Activated effector memory CD4-positive, alpha-beta T cell treated with Interleukin-2 at 50 U/mL for 16 hours (primary cell): ENCODE measurements around the gene SPSB2.
"Not testable (repeated sequence)": the region's sequence is repeated elsewhere in the genome, so short reads cannot be mapped to it uniquely, and the experiment has no call there.

Source experiments
- DNase-seq: peaks from one replicate; pipeline ENCODE4 v3.0.0-alpha.2; 2020

Gene SPSB2, protein sequence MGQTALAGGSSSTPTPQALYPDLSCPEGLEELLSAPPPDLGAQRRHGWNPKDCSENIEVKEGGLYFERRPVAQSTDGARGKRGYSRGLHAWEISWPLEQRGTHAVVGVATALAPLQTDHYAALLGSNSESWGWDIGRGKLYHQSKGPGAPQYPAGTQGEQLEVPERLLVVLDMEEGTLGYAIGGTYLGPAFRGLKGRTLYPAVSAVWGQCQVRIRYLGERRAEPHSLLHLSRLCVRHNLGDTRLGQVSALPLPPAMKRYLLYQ

DNA sequence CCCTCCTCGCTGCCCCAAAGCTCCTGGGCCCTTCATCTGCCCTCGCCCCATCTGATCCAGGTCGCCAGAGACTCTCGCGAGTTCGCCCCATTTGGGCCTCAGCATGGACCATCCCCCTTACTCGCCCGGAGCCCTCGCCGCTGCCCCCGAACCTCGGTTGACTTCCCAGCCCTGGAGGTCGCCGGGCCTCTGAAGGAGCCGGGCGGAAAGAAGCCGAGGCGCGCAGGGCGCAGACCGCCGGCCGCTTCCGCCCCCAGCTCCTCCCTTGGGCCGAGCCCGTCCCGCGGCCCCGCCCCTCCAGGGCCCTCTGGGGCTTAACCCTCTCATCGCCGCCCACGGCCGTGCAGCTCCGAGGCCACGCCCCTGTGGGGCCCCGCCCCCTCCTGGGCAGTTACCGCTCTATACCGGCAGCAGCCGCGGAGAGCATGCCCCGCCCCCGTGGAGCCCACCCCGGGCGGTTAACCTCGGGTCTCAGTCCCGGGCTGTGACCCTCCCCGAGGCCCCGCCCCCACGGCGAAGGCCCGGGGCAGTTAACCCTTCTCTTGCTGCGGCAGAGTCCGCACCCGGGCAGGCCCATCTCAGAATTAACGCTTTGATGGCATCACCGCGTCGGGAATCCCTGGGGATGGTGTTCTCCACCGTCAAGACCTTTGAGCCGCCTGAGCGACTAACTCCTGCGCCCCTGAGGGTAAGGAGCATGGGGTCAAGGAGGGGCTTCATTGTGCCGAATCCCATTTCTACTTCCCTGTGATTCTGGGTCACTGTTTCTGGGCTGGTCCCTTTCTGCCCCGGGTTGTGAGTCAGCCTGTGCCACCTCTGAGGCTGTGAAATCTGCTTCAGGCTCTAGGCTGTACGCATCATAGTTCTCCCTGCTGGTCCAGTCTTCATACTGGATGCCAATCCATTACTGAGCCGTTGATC is at the start of gene SPSB2:
Gene SPSB2 (minus strand): TSS at position 210 of the 921 bp plus-strand sequence. CDS start 402 bp downstream, outside the sequence.
- peak; percentile 99 for DNase-seq

DNA sequence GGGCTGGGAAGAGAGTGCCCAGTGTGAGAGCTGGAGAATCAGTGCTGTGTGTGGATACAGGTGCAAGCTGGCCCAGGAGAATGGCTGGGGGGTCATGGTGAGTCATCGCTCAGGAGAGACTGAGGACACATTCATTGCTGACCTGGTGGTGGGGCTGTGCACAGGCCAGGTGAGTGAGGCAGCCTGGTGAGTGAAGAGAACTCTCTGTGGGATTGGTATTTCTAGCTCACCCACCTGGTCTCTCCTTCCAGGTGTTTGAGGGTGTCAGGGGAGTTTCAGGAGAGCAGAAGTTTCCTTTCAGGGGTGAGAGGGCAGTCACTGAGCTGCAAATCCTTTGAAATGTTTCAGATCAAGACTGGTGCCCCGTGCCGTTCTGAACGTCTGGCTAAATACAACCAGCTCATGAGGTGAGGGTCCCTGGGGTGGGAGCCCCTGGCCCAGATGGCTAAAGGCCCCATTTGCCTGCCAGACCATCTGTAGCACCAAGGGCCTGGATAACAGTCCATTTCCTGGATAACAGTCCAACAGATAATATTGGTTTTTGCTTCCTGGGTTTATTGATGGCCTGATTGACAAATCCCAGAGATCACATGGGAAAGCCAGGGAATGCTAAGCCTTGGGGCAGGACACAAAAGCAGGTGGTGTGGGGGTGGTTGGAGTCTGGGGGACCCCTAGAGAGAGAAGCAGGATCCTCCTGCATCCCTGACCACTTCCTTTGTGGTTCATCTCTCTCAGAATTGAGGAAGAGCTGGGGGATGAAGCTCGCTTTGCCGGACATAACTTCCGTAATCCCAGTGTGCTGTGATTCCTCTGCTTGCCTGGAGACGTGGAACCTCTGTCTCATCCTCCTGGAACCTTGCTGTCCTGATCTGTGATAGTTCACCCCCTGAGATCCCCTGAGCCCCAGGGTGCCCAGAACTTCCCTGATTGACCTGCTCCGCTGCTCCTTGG is 49.2 kb upstream of the SPSB2 start:
- no peak for DNase-seq

GRCh38 chr12:6921539-6921938 is 48.4 kb upstream of the SPSB2 start:
- DNase-seq, result no peak

DNA sequence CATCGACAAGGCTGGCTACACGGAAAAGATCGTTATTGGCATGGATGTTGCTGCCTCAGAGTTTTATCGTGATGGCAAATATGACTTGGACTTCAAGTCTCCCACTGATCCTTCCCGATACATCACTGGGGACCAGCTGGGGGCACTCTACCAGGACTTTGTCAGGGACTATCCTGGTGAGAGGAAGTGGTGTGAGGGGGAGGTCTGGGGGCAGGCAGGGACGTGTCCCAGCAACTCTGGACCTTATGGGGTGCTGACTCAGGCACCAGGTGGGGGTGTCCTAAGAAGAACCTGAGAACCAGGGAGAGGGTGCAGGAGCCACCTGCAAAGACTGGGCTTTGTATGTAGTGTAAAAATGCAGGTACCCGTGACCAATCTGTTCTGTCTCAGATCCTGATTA is 46.5 kb upstream of the SPSB2 start:
- DNase-seq, result no peak

DNA sequence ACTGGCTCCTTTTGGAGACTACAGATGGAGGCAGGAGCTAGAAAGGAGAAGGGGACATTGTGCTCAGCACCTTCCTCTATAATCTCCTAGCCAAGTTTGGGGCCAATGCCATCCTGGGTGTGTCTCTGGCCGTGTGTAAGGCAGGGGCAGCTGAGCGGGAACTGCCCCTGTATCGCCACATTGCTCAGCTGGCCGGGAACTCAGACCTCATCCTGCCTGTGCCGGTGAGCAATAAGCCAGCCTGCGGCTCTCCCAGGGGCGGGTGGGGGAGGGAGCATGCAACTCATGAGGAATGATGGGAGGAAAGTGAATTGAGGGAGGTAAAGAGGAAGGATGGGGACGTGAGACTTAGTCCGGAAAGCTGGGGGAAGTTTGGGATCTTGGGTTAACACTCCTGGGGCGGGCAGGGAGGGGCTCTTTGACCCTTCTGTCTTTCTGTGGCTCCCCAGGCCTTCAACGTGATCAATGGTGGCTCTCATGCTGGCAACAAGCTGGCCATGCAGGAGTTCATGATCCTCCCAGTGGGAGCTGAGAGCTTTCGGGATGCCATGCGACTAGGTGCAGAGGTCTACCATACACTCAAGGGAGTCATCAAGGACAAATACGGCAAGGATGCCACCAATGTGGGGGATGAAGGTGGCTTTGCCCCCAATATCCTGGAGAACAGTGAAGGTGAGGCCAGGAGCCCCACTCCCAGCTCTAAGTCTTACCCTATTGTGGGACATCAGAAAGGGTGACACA is 44.6 kb upstream of the SPSB2 start:
- no peak for DNase-seq

DNA sequence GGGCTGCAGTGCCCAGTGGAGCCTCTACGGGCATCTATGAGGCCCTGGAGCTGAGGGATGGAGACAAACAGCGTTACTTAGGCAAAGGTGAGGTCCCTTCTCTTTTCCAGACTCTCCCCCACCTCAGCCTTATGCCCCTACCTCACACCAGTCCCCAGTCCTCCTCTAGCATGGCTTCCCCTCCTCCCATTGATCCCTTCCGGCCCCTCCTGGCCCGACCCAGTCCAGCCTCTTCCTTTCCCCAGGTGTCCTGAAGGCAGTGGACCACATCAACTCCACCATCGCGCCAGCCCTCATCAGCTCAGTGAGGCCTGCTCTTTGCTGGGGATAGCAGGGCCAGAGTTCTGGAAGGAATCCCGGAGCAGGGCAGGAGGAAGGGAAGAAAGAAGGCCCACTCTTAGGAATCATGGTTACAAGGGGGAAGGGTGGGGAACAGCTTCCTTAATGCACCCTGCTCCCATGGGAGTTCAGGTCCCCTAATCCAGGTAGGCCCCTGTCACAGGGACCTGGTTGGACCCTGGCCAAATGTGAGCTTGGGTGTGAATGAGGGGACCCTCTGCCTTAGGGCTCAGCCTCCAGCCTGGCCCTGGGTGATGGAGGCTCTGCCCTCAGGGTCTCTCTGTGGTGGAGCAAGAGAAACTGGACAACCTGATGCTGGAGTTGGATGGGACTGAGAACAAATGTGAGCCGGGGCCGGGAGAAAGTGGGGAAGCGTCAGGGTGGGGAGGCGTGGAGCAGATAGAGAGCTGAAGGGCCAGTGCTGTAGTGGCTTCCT is 43.5 kb upstream of the SPSB2 start:
- DNase-seq, result no peak

- DNase-seq, result no peak
Measured at GRCh38 chr12:6915789-6916285, 42.7 kb upstream of the SPSB2 start.

GRCh38 chr12:6914947-6915788 is 42.1 kb upstream of the SPSB2 start:
- no peak for DNase-seq

GRCh38 chr12:6914246-6914946 is 41.3 kb upstream of the SPSB2 start, which contains the start of gene ENO2:
Gene ENO2 (plus strand): TSS chr12:6914580. CDS start chr12:6915833, 1,253 bp downstream.
- DNase-seq, result peak; percentile 79

DNA sequence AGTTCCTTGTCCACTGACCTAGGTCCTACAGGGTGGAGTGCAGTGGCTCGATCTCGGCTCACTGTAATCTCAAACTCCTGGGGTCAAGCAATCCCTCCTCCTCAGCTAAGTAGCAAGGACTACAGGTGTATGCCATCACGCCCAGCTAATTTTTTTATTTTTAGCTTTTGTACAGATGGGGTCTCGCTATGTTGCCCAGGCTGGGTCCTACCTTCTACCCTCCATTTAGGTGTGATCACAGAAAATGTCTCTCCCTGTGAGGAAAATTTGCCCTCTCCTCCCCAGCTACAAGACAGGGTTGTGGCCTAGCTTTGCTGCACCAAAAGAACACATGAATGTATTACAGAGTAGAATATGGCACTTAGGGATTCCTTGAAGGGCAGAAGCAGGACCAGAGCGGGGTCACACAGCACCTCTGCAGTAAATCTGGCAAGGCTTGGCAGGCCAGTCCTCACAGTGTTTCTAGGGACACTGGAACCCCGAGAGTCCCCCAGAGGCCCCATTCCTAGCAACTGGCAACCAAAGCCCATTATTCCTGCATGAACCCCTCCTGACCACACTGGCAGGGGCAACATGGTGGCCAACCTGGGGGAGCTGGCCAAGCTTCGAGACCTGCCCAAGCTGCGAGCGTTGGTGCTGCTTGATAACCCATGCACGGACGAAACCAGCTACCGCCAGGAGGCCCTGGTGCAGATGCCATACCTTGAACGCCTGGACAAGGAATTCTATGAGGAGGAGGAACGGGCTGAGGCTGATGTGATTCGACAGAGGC is 39.2 kb upstream of the SPSB2 start:
- DNase-seq, result no peak

- no peak for DNase-seq
Measured at GRCh38 chr12:6909421-6910145, 36.5 kb upstream of the SPSB2 start.

DNA sequence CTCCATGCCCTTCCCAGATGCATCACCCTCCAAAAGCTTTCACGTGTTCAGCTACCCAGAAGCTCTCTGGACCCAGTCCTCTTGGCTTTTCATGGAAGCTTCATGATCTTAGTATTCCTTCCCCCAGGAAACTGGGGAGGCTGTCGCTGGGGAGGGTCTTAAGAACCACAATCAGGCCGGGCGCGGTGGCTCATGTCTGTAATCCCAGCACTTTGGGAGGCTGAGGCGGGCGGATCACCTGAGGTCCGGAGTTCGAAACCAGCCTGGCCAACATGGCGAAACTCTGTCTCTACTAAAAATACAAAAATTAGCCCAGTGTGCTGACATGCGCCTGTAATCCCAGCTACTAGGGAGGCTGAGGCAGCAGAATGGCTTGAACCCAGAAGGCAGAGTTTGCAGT is 35.0 kb upstream of the SPSB2 start:
- not testable (repeated sequence) for DNase-seq

DNA sequence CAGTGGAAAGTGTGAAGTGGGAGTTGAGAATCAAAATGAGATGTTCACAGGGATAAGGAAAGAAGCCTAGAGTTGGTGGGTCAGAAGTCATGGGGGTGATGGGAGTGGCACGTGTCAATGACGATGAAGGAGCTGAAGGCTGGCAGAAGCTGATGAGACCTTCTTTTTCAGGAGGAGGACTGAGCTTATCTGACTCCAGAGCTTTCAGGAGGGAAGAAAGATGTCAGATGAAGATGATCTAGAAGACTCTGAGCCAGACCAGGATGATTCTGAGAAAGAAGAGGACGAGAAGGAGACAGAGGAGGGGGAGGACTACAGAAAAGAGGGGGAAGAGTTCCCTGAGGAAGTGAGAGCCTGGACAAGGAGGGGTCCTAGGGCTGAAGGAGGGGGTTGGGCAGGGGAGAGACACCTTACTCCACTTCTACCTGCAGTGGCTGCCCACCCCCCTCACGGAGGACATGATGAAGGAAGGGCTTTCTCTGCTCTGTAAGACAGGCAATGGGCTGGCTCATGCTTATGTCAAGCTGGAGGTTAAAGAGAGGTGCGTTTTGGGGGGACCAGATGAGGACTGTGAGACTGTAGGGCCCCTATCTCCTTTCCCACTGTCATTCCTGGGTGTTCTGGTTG is 32.4 kb upstream of the SPSB2 start:
- DNase-seq, result no peak

DNA sequence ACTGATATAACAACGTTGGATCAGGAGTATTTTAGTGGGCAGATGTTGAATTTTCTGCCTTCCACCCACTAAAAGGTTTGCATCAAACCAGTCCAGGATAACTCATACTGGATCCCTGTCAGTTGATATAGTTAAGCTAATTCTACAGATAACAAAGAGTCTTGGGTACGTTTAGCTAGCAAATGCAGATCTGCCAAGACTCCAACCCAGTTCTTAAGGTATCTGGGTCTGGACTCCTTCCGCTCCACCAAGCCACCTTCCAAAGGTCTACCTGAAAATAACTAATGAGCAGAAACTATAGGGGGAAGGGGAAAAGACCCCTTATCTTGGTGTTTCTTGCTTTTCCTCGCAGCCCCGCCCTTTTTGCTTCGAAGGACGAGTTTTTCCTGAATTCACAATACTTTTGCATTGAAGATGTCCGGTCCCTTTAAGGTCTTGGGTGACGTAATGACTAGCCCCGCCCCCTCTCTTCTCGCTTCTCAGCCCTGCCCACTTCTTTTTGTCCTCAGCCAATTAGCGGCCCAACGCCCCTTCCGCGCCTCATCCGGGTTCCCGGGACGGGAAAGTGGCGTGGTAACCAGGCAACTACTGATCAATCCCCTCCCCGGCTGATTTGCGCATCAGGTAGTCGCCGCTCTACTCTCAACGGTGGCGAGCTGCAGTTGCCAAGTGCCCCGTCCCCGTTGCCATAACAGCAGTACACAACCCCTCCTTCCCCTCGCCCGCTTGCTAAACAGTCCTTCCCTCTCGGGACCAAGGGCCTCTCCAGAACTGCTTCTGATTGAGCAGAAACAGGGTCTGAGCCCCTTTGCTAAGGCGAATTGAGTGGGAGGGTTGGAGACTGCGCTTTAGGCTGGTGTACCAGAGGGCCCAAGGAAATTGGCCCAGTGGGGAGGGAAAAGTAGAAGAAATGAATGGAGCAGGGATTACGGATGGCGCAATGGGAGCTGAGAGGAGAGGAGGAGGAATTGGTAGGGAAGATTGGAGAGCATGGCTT is 31.5 kb upstream of the SPSB2 start, which contains the start of gene LRRC23:
Gene LRRC23 (plus strand): TSS at position 543 of the 997 bp plus-strand sequence. CDS start 812 bp downstream, outside the sequence.
- DNase-seq, result peak; percentile 93

GRCh38 chr12:6903722-6904121 is 30.6 kb upstream of the SPSB2 start:
- DNase-seq, result no peak

DNA sequence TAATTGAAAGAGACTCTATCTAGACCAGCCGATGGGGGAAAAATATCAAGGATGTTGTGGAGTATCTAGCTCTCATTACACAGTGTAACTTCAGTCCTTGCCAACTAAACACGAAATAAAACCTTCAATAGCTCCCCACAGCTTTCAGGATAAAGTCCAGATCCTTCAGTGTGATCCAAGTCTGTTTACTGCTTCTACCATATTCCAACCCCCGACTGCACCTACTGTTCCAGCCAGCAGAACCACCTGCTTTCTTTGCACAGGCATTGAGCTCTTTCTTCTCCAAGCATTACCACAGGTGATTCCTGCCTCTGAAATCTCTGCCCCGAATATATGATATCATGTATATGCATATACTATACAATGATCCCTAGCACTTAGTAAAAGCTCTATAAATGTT is 29.3 kb upstream of the SPSB2 start:
- no peak for DNase-seq
